Activated CD8-positive, alpha-beta memory T cell treated with anti-CD3 and anti-CD28 coated beads, Interleukin-2, amount 50 U/mL, for 1 hour (primary cell): Measurements from ENCODE around the gene TLR10.

Experiments used
- DNase-seq: peaks from one replicate; pipeline ENCODE4 v3.0.0-alpha.2; 2020; ENCODE audit errors: extremely low read depth

The TLR10 gene

DNA sequence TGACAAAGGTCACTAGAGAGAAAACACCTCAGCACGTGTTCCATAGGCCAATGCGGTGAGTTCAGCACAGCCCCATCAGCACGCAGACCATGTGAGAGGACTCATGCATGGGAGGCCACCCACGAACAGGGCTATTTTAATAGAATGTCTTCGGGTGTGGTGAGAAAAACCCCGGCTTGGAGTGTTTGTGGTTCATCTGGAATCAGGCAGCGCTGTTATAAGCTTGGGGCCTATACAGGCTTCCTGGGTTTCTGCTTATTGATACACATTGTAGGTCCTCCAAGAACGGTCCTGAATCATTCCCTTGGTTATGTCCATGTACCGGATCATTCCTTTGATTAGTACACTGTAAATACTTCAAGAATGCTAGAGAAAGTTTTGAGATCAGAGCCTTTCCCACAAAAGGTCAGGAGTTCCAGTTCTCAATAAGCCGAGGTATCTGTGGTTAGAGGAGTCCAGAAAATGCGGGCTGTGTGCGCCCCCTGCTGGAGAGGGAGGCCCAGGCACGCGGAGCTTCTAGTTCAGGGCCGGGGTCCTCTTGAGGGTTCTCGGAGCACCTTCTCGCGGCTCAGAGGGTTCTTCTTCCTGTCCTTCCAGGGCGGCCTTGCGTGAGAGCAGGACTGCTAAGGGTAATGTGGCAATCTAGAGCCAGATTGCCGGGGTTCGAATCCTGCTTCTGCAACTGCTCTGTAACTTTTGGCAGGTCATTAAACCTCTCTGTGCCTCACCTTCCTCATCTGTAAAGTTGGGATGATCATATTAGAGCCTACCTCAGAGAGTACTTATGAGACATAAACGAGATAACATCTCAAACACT is 51.8 kb downstream of the TLR10 start:
- DNase-seq = peak; percentile 43

DNA sequence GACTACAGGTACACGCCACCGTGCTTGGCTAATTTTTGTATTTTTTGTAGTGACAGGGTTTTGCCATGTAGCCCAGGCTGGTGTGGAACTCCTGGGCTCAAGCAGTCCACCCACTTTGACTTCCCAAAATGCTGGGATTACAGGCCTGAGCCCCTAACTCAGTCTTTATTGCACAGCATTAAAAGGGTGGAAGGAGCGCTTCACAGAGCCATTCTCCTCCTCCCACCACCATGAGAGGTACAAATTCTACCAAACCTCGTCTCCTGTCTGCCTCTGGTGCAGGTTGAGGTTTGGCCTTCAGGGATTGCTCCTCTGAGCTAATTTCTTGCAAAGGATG is 52.3 kb downstream of the TLR10 start:
- DNase-seq = no peak

DNA sequence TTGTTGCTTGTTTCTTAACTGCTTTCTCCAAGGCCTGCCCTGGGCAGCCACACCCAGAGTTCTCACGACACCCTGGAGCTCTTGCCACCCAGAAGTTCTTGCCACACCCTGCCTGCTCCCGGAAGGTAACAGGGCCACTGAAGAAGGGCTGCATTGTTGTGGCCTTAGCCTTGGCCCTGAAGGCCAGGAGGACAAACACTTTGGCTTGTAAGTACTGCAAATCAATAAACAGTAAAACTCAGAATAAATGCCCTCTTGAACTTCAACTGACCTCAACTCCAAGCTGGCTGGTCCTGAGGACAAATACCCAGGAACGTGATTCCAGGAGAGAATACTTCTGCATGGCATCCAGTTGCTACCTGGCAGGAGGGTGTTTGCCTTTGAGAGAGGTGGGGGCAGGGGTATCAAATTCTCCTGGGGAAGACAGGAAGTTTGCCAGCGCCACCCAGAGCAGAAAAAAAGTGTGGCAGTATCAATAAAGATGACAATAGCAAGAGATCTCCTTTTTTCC is 54.1 kb downstream of the TLR10 start:
- no peak for DNase-seq

DNA sequence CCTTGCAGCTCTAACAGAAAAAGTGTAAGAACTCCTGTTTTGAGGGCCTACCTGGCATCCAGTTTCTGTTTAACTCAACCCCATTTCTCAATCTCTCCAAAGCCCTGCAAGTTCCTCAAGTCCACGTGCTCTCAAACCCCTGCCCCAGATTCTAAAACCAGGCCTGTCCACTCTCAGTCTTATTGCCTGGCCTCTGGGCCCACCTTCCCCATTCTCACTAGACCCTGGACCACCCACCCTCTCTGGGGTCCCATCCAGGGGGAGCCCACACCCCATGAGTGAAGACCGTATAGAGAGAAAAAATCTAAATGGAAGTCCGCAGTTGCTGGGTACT is 58.3 kb downstream of the TLR10 start:
- DNase-seq = no peak

DNA sequence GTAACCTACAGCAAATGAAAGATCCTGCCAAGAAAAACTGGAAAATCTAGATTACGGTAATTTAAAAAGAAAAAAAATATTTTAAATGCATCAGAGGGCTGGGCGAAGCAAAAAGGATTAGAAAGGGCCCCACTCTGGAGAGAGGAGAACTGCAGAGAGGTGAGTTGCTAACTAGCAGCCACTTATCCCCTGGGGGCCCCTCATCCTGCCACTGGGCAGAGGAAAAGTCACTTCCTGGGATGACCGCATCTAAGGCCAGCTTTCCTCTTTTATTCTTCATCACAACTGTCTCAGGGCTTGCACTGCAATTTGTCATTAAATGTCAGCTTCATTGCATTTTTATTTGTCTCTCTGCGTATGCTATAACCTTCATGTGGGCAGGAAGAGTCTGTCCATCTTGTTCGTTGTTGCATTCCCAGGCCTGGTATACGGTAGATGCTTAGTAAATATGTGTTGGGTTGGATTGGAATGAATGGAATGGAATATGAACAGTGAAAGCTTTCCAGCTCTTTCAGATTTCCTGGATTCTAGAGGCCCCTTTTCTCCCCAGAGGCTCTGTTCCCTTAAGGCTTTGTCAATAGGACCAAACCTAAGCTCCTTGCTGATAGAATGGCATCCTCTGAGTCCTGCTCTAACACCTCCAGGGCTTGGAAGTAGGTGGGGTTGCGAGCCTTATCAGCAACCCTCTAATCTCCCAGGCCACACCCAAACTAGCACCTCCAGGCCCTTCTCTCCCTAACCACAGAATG is 58.9 kb downstream of the TLR10 start:
- DNase-seq = no peak

DNA sequence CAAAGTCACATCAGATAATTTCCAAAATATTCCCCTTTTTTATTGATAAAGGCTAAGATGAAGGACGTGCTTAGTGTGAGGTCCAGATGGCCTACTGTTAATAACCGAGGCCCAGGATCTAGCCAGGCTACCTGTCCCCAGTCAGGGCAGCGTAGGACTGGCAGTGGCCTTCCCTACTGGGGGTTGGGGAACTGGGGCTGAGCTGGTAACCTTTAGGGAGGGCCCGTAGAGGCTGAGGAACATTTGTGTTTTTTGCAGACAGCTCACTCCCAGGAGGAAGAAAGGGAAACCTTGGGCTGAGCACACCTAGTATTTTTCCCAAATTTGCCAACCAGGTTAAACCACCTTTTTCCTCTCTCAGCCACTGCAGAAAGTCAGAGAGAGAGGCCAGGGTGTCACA is 59.7 kb downstream of the TLR10 start:
- no peak for DNase-seq
